Keratinocyte (primary cell): ENCODE results near the gene ME2. TPM values are rescaled to one million over a fixed set of nuclear protein-coding genes. Genes with fewer than 3 reads are reported as not detected.

ENCODE experiments used
- DNase-seq: peaks from one replicate; pipeline ENCODE4 v3.0.0-alpha.2; 2011; ENCODE audit warnings: low read depth, missing footprints, low spot score
- FAIRE-seq: peaks from 2 replicates; lab custom pipeline; 2011; peaks lifted over from hg19 to GRCh38; lab: Jason Lieb, UNC
- H2AFZ ChIP-seq: 2 replicates; pipeline ENCODE4 v1.6.0; 2012; ENCODE audit warnings: low read length, control low read depth, inconsistent platforms; ENCODE audit not compliant: control insufficient read depth
- H3K27ac ChIP-seq: 2 replicates; pipeline ENCODE4 v1.5.1; 2011; ENCODE audit warnings: low read length; ENCODE audit not compliant: control insufficient read depth, insufficient read depth
- H3K27me3 ChIP-seq: 3 replicates; pipeline ENCODE4 v1.6.0; 2011; ENCODE audit warnings: low read length; ENCODE audit not compliant: control insufficient read depth, insufficient read depth; ENCODE audit errors: extremely low read depth
- H3K36me3 ChIP-seq, 2 experiments: 2 replicates in 1 of 2; 3 replicates in 1 of 2; pipeline ENCODE4 v1.5.1; 2011; ENCODE audit warnings: low read length in 2 of 2, mild to moderate bottlenecking in 1 of 2; ENCODE audit not compliant: control insufficient read depth in 2 of 2, insufficient read depth in 2 of 2; ENCODE audit errors: extremely low read depth in 1 of 2
- H3K4me1 ChIP-seq: 3 replicates; pipeline ENCODE4 v1.5.1; 2011; ENCODE audit warnings: low read length; ENCODE audit not compliant: control insufficient read depth, insufficient read depth; ENCODE audit errors: extremely low read depth
- H3K4me2 ChIP-seq: 3 replicates; pipeline ENCODE4 v1.6.0; 2011; ENCODE audit warnings: low read depth, low read length; ENCODE audit not compliant: control insufficient read depth, insufficient read depth; ENCODE audit errors: extremely low read depth
- H3K4me3 ChIP-seq, 3 experiments: fragments of 200-600 bp in 1 of 3; sonication (generic) in 1 of 3; 2 replicates in 2 of 3; 3 replicates in 1 of 3; pipeline ENCODE4 v1.5.1; 2011 to 2016; ENCODE audit warnings: low read length in 3 of 3, mild to moderate bottlenecking in 3 of 3, control low read depth in 2 of 3, inconsistent platforms in 1 of 3, low read depth in 1 of 3, mixed read lengths in 1 of 3, mixed run types in 1 of 3, moderate library complexity in 1 of 3; ENCODE audit not compliant: control insufficient read depth in 2 of 3, insufficient read depth in 2 of 3; ENCODE audit errors: extremely low read depth in 1 of 3
- H3K79me2 ChIP-seq: 2 replicates; pipeline ENCODE4 v1.6.0; 2012; ENCODE audit warnings: low read length; ENCODE audit not compliant: control insufficient read depth, insufficient read depth
- H3K9ac ChIP-seq: 3 replicates; pipeline ENCODE4 v1.6.0; 2011; ENCODE audit warnings: low read length; ENCODE audit not compliant: control insufficient read depth, insufficient read depth; ENCODE audit errors: extremely low read depth
- H3K9me1 ChIP-seq: 3 replicates; pipeline ENCODE4 v1.6.0; 2011; ENCODE audit warnings: low read length; ENCODE audit not compliant: control insufficient read depth, insufficient read depth; ENCODE audit errors: extremely low read depth
- H3K9me3 ChIP-seq: 2 replicates; pipeline ENCODE4 v1.5.1; 2012; ENCODE audit warnings: low read depth, low read length; ENCODE audit not compliant: control insufficient read depth
- H4K20me1 ChIP-seq: 3 replicates; pipeline ENCODE4 v1.6.0; 2011; ENCODE audit warnings: low read length; ENCODE audit not compliant: control insufficient read depth, insufficient read depth; ENCODE audit errors: extremely low read depth
- EZH2 ChIP-seq: IDR thresholded peaks from one replicate; pipeline ENCODE4 v1.6.1; 2012; ENCODE audit warnings: inconsistent platforms, mild to moderate bottlenecking, low read length, moderate library complexity
- dilution Hi-C: fragments of 300-500 bp; cut with MboI; formaldehyde crosslinking; loops from one replicate; pipeline ENCODE4 v1.7.0; 2020; ENCODE audit warnings: low sequenced_read_pairs; ENCODE audit not compliant: extremely low pct_ligation_motif_present
- polyA plus RNA-seq, 5 experiments: library from polyadenylated mRNA; depleted of rRNA in 3 of 5; stranded (reverse) in 3 of 5; stranded (forward) in 1 of 5; unstranded in 1 of 5; fragments of >200 nt; gene quantifications; 1 replicate in 1 of 5; 2 replicates in 3 of 5; 3 replicates in 1 of 5; pipeline versions ENCODE4 v1.2.1 to v1.2.3, GENCODE V29; 2011 to 2012; ENCODE audit warnings: missing spikeins in 2 of 5, low read depth in 1 of 5, low replicate concordance in 1 of 5
- TF ChIP-seq, protein P1 (sequence below), 3 experiments: IDR thresholded peaks in 1 of 3; conservative IDR thresholded peaks in 1 of 3; optimal IDR thresholded peaks in 1 of 3; 2 replicates in 2 of 3; 3 replicates in 1 of 3; pipeline versions ENCODE3 to v1.5.1; 2011; ENCODE audit warnings: low read length in 3 of 3, mild to moderate bottlenecking in 3 of 3, moderate library complexity in 2 of 3, control low read depth in 1 of 3, inconsistent platforms in 1 of 3; ENCODE audit not compliant: insufficient read depth in 2 of 3; ENCODE audit errors: extremely low read depth in 1 of 3

ME2 gene
- polyA plus RNA-seq, 1 donor (not counting 4 experiments of a cell fraction or from before 2014, with no cell fraction given) = 72.0 TPM

DNA sequence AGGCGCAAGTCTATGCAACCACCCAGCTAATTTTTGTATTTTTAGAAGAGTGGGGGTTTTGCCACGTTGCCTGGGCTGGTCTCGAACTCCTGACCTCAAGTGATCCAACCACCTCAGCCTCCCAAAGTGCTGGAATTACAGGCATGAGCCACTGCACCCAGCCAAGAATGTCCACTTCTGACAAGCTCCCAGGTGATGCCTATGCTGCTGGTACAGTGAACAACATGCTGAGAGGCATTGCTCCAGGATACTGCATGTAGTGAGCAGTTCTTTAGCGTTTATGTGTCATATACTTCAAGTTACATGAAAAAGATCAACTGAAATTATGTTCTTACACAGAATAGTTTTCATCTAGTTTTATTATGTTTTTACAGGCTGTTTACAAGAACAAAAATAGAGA lies 71.7 kb downstream of the ME2 start:
- Histone ChIP-seq H3K27ac (no peak overlapping the region), H3K9me1 (no peaks in the 10 kb centered on the region), H4K20me1 (no peaks in the 10 kb centered on the region), H3K4me1 (no peaks in the 10 kb centered on the region), H3K9me3 (no peaks in the 10 kb centered on the region), H3K9ac (no peak overlapping the region), H3K36me3 (no peaks in the 10 kb centered on the region), H3K27me3 (no peaks in the 10 kb centered on the region), H2AFZ (no peak overlapping the region), H3K4me3 (no peak overlapping the region), H3K4me2 (no peak overlapping the region), H3K79me2 (no peaks in the 10 kb centered on the region)
- dilution Hi-C loops = no loop called here
- TF ChIP-seq, protein P1, sequence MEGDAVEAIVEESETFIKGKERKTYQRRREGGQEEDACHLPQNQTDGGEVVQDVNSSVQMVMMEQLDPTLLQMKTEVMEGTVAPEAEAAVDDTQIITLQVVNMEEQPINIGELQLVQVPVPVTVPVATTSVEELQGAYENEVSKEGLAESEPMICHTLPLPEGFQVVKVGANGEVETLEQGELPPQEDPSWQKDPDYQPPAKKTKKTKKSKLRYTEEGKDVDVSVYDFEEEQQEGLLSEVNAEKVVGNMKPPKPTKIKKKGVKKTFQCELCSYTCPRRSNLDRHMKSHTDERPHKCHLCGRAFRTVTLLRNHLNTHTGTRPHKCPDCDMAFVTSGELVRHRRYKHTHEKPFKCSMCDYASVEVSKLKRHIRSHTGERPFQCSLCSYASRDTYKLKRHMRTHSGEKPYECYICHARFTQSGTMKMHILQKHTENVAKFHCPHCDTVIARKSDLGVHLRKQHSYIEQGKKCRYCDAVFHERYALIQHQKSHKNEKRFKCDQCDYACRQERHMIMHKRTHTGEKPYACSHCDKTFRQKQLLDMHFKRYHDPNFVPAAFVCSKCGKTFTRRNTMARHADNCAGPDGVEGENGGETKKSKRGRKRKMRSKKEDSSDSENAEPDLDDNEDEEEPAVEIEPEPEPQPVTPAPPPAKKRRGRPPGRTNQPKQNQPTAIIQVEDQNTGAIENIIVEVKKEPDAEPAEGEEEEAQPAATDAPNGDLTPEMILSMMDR (optimal IDR thresholded peaks at IDR 0.05 in 1 of 3, IDR thresholded peaks at IDR 0.05 in 1 of 3, conservative IDR thresholded peaks at IDR 0.05 in 1 of 3; ENCODE audit: extremely low read depth in 1 of 3, insufficient read depth in 2 of 3, low read length in 3 of 3) = no peak
- no peak for TF ChIP-seq EZH2
- no peak for FAIRE-seq
- DNase-seq = no peak

DNA sequence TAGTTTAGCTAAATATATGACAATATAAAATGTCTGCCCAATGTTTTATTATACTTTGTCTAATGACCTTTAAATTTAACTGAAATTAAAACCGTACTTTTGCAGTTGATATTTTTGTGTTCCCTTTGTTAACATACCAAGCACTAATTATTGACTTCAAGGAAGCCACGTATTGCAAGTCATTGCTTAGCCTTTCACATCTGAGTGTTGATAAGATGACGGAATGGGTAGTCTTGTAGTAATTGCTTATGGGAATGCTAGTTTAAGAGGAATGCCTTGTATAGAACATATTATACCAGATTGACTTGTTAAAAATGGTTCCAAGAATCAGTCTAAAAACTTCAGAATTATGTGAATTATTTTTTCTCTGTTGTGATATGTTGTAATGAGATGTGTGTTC lies 74.9 kb downstream of the ME2 start:
- H3K9me1 ChIP-seq = no peaks in the 10 kb centered on the region
- FAIRE-seq = no peak
- no peak overlapping the region for H3K9ac ChIP-seq
- no peak overlapping the region for H3K4me2 ChIP-seq
- H3K36me3 ChIP-seq = no peaks in the 10 kb centered on the region
- H3K4me1 ChIP-seq = no peaks in the 10 kb centered on the region
- no peaks in the 10 kb centered on the region for H3K27me3 ChIP-seq
- no peak overlapping the region for H2AFZ ChIP-seq
- H4K20me1 ChIP-seq = no peaks in the 10 kb centered on the region
- H3K27ac ChIP-seq = no peak overlapping the region
- H3K4me3 ChIP-seq = no peak overlapping the region
- DNase-seq = no peak
- H3K79me2 ChIP-seq = no peaks in the 10 kb centered on the region
- no peak for TF ChIP-seq EZH2
- TF ChIP-seq, protein P1 (optimal IDR thresholded peaks at IDR 0.05 in 1 of 3, IDR thresholded peaks at IDR 0.05 in 1 of 3, conservative IDR thresholded peaks at IDR 0.05 in 1 of 3; ENCODE audit: extremely low read depth in 1 of 3, insufficient read depth in 2 of 3, low read length in 3 of 3) = no peak
- no peaks in the 10 kb centered on the region for H3K9me3 ChIP-seq
- dilution Hi-C loops = no loop called here
